HG03342 (cell line): Measurements from ENCODE around the gene HOXB6.

Experiments used
- ATAC-seq: cut with Tn5 transposase; IDR thresholded peaks from one replicate; pipeline ENCODE4 v1.9.1; 2021; ENCODE audit warnings: mild to moderate bottlenecking, moderate library complexity; ENCODE audit not compliant: unreplicated experiment

HOXB6 gene

GRCh38 chr17:48568499-48569239 is 36.1 kb downstream of the HOXB6 start:
- ATAC-seq, result no peak

- ATAC-seq, result no peak
Measured at GRCh38 chr17:48567646-48568354, 37.0 kb downstream of the HOXB6 start.

GRCh38 chr17:48567209-48567608 is 37.6 kb downstream of the HOXB6 start:
- ATAC-seq, result no peak

GRCh38 chr17:48566717-48567116 is 38.1 kb downstream of the HOXB6 start:
- no peak for ATAC-seq

- no peak for ATAC-seq
Measured at GRCh38 chr17:48565925-48566710, 38.7 kb downstream of the HOXB6 start.

GRCh38 chr17:48565022-48565554 is 39.7 kb downstream of the HOXB6 start:
- ATAC-seq, result no peak

GRCh38 chr17:48564188-48565021 is 40.4 kb downstream of the HOXB6 start:
- no peak for ATAC-seq

GRCh38 chr17:48563867-48564187 is 41.0 kb downstream of the HOXB6 start:
- no peak for ATAC-seq

GRCh38 chr17:48563385-48563838 is 41.4 kb downstream of the HOXB6 start:
- no peak for ATAC-seq

- no peak for ATAC-seq
Measured at GRCh38 chr17:48562934-48563333, 41.9 kb downstream of the HOXB6 start.

GRCh38 chr17:48561884-48562810 is 42.6 kb downstream of the HOXB6 start:
- ATAC-seq, result peak; percentile 55

- ATAC-seq, result no peak
Measured at GRCh38 chr17:48559840-48560817, 44.7 kb downstream of the HOXB6 start.

- no peak for ATAC-seq
Measured at GRCh38 chr17:48559122-48559839, 45.5 kb downstream of the HOXB6 start.

- ATAC-seq, result no peak
Measured at GRCh38 chr17:48558831-48559121, 46.0 kb downstream of the HOXB6 start.

GRCh38 chr17:48558057-48558830 is 46.5 kb downstream of the HOXB6 start:
- ATAC-seq, result no peak

- ATAC-seq, result no peak
Measured at GRCh38 chr17:48556576-48557401, 48.0 kb downstream of the HOXB6 start.
